Hippocampal formation (tissue), 2 donors: ENCODE measurements around the gene TBX3.

Experiments used
- DNase-seq, 2 donors: peaks; one replicate each; lab custom pipeline; 2025; lab: John Stamatoyannopoulos, UW

Gene TBX3

DNA sequence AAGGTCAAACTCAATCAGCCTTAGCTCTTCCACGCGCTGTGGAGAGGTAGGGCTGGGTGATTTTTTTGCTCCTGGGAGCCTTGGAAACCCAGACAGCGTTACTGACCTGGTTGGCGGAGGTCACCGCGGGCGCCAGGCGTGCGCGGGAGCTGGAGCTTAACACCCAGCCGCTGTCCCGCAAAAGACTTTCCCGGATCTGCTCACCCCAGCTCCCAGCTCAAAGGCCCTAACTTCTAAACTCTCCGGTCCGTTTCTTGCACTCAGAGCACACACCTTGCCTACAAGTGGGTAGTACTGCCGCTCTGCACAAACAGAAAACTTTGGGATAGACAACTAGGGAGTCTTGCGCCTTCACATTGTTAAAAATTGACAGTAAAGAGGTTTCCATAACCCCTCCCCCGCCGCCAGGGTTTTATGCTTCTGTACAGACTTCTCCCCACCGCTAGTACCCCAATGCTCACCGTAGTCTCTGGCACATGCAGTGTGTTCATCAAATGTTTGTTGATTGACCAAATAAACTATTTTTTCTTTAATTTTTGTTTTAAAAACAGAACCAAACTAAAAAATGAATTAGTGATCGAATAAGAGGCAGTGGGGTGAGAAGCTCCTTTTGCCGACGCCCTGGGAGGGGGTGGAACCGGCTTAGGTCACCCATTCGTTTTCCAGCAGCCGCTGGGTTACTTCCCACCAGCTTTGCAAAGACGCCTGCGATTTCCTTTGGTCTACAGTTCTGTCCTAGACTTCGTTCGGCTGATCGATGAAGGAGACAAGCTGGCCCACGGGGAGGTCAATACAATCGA is 12.7 kb upstream of the TBX3 start:
- DNase-seq: no peak

GRCh38 chr12:114695305-114695592 is 11.3 kb upstream of the TBX3 start:
- no peak for DNase-seq

DNA sequence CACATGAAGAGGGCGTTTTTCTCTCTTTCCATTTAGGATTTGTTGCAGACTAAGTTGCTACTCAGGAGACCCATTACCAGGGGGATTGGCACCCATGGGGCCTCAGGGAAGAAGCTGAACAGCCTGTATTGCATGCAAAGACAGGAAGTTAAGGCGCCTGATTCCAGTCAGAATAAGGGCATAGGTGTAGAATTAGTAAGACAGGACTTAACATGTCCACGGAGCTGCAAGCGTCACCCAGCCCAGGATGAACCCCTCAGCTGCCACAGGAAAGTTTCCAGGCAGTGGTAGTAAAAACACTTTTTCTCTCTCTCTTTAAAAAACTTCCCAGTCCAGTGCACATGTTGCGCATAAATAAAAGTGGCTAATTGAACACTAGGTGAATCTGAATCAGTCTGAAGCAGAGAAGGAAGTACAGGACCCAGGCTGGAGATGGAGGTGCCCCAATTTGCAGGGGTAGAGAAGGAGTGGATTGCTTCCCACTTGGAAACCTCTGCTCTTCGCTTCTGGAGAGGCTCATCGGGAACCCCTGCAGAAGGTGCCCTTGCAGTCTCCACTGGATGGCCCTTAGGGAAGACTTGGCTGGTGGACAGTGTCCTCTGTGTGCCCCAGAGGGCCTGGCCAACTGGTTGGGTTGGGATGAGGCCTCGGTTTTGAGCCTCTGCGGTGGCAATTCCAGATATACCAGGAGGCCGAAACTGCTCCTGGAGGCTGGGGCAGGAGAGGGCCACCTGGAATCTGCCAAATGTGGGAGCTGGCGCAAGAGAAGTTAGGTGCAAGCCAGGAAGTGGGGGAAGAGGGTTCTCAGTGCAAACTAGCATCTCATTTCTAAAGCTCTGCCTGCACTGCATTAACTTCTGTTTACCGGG is 10.7 kb upstream of the TBX3 start:
- no peak for DNase-seq

DNA sequence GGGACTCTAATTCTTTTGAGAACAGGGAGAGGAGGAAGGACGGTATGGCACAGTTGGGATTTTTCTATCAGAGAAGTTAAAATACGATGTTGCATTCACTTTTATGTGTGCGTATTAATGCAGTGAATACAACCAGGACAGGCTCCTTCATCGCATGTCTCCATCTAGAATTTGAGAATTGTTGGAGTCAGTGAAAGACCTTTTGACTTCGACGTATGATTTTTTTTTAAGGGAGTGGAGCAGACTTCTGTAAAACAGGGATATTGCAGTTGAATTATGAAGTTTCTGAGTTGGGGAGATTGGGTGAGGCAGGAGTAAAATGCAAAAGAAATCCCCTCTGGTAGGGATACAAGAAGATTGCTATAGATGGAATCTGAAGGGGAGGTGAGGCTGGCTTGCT is 9.6 kb upstream of the TBX3 start:
- no peak for DNase-seq

DNA sequence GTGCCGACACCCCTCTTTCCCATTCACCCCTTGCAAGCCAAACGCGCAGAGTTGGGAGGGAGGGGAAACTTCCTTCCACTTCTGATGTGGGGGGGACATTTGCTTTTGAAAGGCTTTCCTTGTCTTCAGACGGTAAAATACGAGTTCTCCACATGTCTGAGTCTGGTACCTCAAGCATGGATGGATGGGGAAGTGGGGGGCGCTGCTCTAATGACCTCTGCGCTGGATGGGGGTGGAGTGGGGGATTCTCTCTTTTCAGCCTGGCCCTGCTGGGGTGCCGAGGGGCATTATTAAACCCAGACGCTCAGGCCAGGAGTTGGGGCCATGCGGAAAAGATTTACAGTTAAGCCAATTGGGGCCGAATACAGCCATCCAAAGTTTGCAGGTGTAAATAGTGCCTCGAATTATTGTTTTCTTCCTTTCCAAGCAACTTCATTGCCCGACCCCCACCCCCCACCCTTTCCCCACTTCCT is 9.1 kb upstream of the TBX3 start:
- no peak for DNase-seq

DNA sequence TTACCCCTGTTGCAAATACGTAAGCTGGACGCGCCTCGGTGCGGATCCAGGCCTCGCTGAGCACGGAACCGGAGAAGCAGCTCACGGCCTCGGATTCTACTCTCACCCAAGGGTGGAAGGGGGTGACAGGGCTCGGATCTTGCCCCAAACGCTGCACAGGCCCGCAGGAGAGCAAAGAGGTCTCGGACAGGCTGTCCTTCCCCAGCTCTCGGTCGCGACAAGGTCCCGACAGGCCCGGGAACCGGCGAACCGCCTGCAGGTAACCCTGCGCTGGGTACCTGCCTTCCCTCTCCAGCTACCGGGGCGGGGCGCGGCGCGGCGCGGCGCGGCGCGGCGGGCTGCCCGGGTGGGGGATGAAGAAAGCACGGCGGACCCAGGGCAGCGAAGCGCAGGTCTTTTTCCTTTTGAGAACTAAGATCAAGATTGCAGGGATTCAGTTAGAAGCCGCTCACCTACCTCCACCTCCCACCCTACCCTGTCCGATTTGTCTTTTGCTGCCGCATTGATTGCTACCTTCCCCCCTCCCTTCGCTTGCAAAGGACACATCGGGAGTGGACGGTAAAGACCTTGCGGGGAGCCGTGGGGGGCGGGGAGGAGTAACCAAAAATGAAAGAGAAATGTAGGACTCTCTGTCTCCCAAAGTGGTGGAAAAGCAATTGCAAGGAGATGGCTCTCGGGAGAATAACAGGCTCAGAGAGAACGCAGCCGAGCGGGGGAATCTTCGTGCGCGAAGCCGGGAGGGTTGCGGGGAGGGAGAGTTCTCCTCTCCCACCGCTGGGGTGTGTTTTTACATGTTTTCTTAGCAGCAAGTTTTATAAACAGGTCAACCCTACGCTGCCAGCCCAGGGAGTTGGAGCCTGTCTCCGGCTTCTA is 8.4 kb upstream of the TBX3 start:
- DNase-seq: no peak

- DNase-seq: no peak
Observed at GRCh38 chr12:114691763-114692185, 7.8 kb upstream of the TBX3 start.

DNA sequence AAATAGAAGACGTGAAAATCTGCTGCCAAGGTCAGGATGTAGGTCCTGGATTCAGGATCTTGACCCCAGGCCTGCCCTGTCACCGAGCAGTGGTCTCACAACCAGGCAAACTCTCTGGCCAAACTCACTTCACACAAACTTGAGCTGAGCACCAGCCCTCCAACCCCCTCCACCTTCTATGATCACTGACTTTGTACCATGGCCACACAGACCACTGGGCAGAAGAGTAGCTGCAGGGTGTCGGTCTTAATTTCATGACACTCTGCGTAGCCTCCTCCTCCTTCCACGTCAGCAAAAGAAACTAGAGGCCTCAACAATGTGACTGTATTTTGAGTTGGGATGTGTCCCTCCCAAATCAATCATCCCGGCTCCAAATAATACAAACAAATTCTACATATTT is 7.2 kb upstream of the TBX3 start:
- DNase-seq: no peak

GRCh38 chr12:114690267-114691135 is 6.5 kb upstream of the TBX3 start:
- no peak for DNase-seq

GRCh38 chr12:114689075-114689994 is 5.4 kb upstream of the TBX3 start:
- DNase-seq: no peak

- DNase-seq: no peak
Observed at GRCh38 chr12:114688256-114688845, 4.4 kb upstream of the TBX3 start.

- no peak for DNase-seq
Observed at GRCh38 chr12:114687802-114688201, 3.8 kb upstream of the TBX3 start.

DNA sequence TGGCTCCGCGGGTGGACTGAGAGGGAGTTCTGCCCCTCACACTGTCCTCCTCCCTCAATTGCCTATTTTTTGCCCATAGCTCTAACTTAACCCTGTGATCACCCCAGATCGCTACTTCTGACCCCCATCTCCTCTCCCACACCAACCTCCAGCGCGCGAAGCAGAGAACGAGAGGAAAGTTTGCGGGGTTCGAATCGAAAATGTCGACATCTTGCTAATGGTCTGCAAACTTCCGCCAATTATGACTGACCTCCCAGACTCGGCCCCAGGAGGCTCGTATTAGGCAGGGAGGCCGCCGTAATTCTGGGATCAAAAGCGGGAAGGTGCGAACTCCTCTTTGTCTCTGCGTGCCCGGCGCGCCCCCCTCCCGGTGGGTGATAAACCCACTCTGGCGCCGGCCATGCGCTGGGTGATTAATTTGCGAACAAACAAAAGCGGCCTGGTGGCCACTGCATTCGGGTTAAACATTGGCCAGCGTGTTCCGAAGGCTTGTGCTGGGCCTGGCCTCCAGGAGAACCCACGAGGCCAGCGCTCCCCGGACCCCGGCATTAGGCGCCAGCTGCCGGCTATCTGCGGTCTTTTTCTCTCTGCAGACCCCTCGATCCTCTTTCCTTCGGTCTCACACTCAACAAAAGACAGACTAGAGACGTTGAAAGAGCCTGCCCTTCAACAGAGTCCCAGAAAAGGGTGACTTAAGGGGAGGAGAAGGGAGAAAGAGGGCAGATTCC is 3.0 kb upstream of the TBX3 start:
- no peak for DNase-seq

- DNase-seq: no peak
Observed at GRCh38 chr12:114686426-114686772, 2.4 kb upstream of the TBX3 start.

GRCh38 chr12:114685869-114686268 is 1.9 kb upstream of the TBX3 start:
- DNase-seq: no peak

DNA sequence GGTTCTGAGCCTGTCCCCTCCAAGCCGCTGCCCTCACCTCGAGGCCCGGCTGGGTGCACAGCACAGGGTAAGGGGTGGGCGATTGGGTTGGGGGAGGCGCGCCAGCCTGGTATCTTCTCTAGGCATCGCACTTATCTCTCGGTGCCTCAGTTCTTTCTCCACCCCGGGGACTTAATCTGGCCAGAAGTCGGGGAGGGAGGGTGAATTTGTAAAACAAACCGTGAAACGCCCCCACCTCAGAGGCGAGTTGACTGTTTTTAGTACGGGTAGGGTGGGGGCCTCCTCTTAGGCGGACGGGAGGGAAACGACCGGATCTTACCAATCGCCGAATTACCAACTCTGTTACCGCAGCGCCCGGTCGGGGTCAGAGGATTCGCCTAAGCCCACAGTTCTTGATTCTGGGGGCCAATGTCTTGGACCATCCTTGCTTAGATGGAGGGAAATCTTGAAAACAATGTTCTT is 1.4 kb upstream of the TBX3 start:
- no peak for DNase-seq

DNA sequence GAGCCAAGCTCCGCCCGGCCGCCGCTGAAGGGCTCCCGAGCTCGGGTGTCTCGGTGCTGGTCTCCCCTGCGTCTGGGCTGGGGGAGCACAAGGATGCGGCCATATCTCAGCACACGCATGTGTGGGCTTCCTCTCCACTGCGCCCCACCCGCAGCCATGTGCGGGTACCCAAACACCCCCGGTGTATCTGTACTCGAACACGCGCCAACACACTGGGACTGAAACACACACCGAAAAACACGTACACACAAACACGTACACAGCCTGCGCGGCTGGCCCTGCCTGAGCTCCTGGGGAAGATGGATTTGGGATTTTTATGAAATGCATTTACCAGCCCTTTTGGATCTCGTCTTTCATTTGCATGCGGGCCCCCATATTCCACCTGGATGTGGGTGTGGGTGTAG is 897 bp upstream of the TBX3 start:
- DNase-seq: no peak

DNA sequence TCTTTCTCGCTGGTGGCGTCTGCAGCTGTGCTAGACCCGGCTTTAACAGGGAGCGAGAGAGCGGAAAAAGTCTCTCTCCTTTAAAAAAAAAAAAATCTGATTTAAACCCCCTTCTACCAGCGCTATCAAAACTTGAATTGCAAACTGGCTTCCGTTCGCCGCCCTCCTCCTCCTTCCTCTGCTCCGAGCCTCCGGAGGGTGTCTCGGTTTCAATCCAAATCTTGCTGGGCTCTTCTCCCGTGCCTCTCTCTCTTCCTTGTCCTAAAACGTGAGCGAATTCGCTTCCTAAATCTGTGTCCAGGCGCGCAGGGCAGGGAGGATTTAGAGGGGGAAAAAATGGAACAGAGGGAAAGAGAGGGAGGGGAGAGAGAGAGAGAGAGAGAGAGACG is 272 bp downstream of the TBX3 start:
- DNase-seq: no peak
